Adrenal gland (tissue), 12 donors: ENCODE data around the gene MATK. TPM values are rescaled to one million over a fixed set of nuclear protein-coding genes. Genes with fewer than 3 reads are reported as not detected.

Source experiments
- DNase-seq, 7 donors: peaks; one replicate each; pipeline ENCODE4 v3.0.0-alpha.2; 2019 to 2020
- H3K27ac ChIP-seq, 5 donors: fragments of 200-600 bp; sonication (generic) in 4 of 5; 1 replicate in 3 of 5; 2 replicates in 2 of 5; pipeline versions ENCODE4 v1.5.1 to v1.8.0; 2016 to 2020; ENCODE audit warnings: mild to moderate bottlenecking in 1 of 5
- H3K27me3 ChIP-seq: fragments of 200-600 bp; 2 replicates; pipeline ENCODE4 v1.8.0; 2021
- H3K36me3 ChIP-seq, 2 donors: fragments of 200-600 bp; replicated peaks in 1 of 2; 1 replicate in 1 of 2; 2 replicates in 1 of 2; pipeline versions ENCODE4 v1.5.1 to v1.8.0; 2018 to 2022
- H3K4me1 ChIP-seq, 2 donors: fragments of 200-600 bp; replicated peaks in 1 of 2; 1 replicate in 1 of 2; 2 replicates in 1 of 2; pipeline versions ENCODE4 v1.5.1 to v1.8.0; 2018 to 2021
- H3K4me3 ChIP-seq, 4 donors: fragments of 200-600 bp; sonication (generic) in 3 of 4; one replicate each; pipeline ENCODE4 v1.5.1; 2016 to 2018
- H3K9me3 ChIP-seq, 3 donors: fragments of 200-600 bp; sonication (generic) in 1 of 3; replicated peaks in 1 of 3; 1 replicate in 2 of 3; 2 replicates in 1 of 3; pipeline versions ENCODE4 v1.5.1 to v1.8.0; 2016 to 2021
- CTCF ChIP-seq, 6 experiments: fragments of 450-650 bp in 4 of 6; fragments of 200-600 bp in 2 of 6; sonication (generic) in 1 of 6; IDR thresholded peaks; 1 replicate in 5 of 6; 2 replicates in 1 of 6; pipeline versions ENCODE4 v1.5.1 to v1.8.0; 2016 to 2021; ENCODE audit warnings: antibody characterized with exemption in 6 of 6, mild to moderate bottlenecking in 2 of 6, moderate library complexity in 1 of 6
- POLR2A ChIP-seq, 2 donors: fragments of 450-650 bp; IDR thresholded peaks; one replicate each; pipeline ENCODE4 v1.6.1; 2017; ENCODE audit warnings: antibody characterized with exemption in 2 of 2, mild to moderate bottlenecking in 2 of 2, moderate library complexity in 1 of 2
- WGBS, 4 donors: extraction: QIAGEN DNeasy Blood & Tissue Kit in 2 of 4; methylation state at CpG; one replicate each; pipeline versions ENCODE4 v1.1.5 to v1.1.7; 2013 to 2017; 5-methylcytosine and 5-hydroxymethylcytosine counted together
- intact Hi-C, 2 donors: fragments of 100-400 bp; cut with DNase I; formaldehyde crosslinking; loops; one replicate each; pipeline versions ENCODE4 v1.14.1 to v1.15.0; 2022 to 2023
- polyA plus RNA-seq, 3 donors: library from polyadenylated mRNA; stranded (reverse); fragments of 200-250 nt in 2 of 3; fragments of 350-450 nt in 1 of 3; fragmentation: Illumina TruSeq in 1 of 3; extraction: RNeasy Lipid Tissue Mini Kit (QIAGEN cat#74804) in 1 of 3; gene quantifications; one replicate each; pipeline ENCODE4 v1.2.3, GENCODE V29; 2013 to 2014
- total RNA-seq, 9 donors: library from RNA; depleted of rRNA in 4 of 9; stranded (reverse); fragments of >200 nt in 4 of 9; fragments of 120-200 nt in 1 of 9; fragmentation: NEBNext Ultra II Directional in 1 of 9; extraction: Animal tissue kit (Norgen Biotek cat#: 25700) in 1 of 9; gene quantifications; one replicate each; pipeline versions ENCODE4 v1.1.0 to v1.2.4, GENCODE V29; 2013 to 2023
- donor health status: healthy with polysubstance abuse.
- donor health status: Bipolar disorder and iron deficiency.
- donor health status: DM: yes; HTN: yes; CAD: no.
- donor health status: DM: no; HTN: no; CAD: no.
- donor health status: DM: no; HTN: no; CAD: no.
- donor health status: DM: yes; HTN: yes; CAD: no.

Gene MATK
- total and polyA plus RNA-seq, 12 donors, result 0.26 to 20.7 (median 1.4) TPM

- DNase-seq, result no peak
- peaks cover 0 to 17% (median 0%) of the 10 kb centered on the region in 3 donors for H3K9me3 ChIP-seq
- H3K4me3 ChIP-seq, result no peak overlapping the region
- 87 to 96% (median 94%) methylated on average over 1 of the region's 1 CpG for WGBS, 4 donors
- intact Hi-C loops, result no loop called here
- no peak for TF ChIP-seq CTCF (IDR thresholded peaks at IDR 0.05)
- no peak for TF ChIP-seq POLR2A (IDR thresholded peaks at IDR 0.05)
- H3K27me3 ChIP-seq, result peaks cover 15% of the 10 kb centered on the region
- no peaks in the 10 kb centered on the region for H3K4me1 ChIP-seq
- no peak overlapping the region for H3K27ac ChIP-seq
- H3K36me3 ChIP-seq, result no peaks in the 10 kb centered on the region
These were observed 3.9 kb downstream of the MATK start for GRCh38 chr19:3782330-3782729.

- 100% methylated on average over 2 of the region's 2 CpGs for WGBS, 4 donors
These were observed 4.6 kb downstream of the MATK start for GRCh38 chr19:3781603-3782002.

GRCh38 chr19:3780786-3781304, 5.3 kb downstream of the MATK start:
- Histone ChIP-seq H3K4me3 (no peak overlapping the region), H3K36me3 (no peaks in the 10 kb centered on the region), H3K27me3 (peaks cover 12% of the 10 kb centered on the region), H3K27ac (no peak overlapping the region), H3K4me1 (no peaks in the 10 kb centered on the region), H3K9me3 (peaks cover 0 to 17% (median 0%) of the 10 kb centered on the region in 3 donors)
- no peak for DNase-seq
- TF ChIP-seq POLR2A (IDR thresholded peaks at IDR 0.05), result no peak
- intact Hi-C loops, result no loop called here
- 89 to 92% (median 91%) methylated on average over 9 of the region's 9 CpGs for WGBS, 4 donors

More at GRCh38 chr19:3781603-3782002, 4.6 kb downstream of the MATK start:
- peaks cover 13% of the 10 kb centered on the region for H3K27me3 ChIP-seq
- DNase-seq, result no peak
- H3K4me3 ChIP-seq, result no peak overlapping the region
- H3K36me3 ChIP-seq, result no peaks in the 10 kb centered on the region
- peaks cover 0 to 17% (median 0%) of the 10 kb centered on the region in 3 donors for H3K9me3 ChIP-seq
- intact Hi-C loops, result no loop called here
- TF ChIP-seq CTCF (IDR thresholded peaks at IDR 0.05), result no peak
- no peak for TF ChIP-seq POLR2A (IDR thresholded peaks at IDR 0.05)
- H3K27ac ChIP-seq, result no peak overlapping the region
- H3K4me1 ChIP-seq, result no peaks in the 10 kb centered on the region

GRCh38 chr19:3778899-3779723, 7.1 kb downstream of the MATK start:
- TF ChIP-seq CTCF (IDR thresholded peaks at IDR 0.05) (no peak), POLR2A (IDR thresholded peaks at IDR 0.05) (no peak)
- no peak for DNase-seq
- Histone ChIP-seq H3K9me3 (peaks cover 0 to 17% (median 0%) of the 10 kb centered on the region in 3 donors), H3K4me3 (no peak overlapping the region), H3K27me3 (peaks cover 5% of the 10 kb centered on the region), H3K36me3 (no peaks in the 10 kb centered on the region), H3K27ac (no peak overlapping the region), H3K4me1 (no peaks in the 10 kb centered on the region)
- 61 to 71% (median 66%) methylated on average over 11 to 44 of the region's 44 CpGs for WGBS, 4 donors
- intact Hi-C loops, result no loop called here
